GM08714 (cell line): ENCODE measurements around the gene CUEDC1.
"Not testable (repeated sequence)": the region's sequence is repeated elsewhere in the genome, so short reads cannot be mapped to it uniquely, and the experiment has no call there.

ENCODE experiments used
- H3K4me3 ChIP-seq: fragments of 200-500 bp; sonication (Bioruptor generic); 2 replicates; pipeline ENCODE4 v1.5.1; 2014; ENCODE audit warnings: mild to moderate bottlenecking, low read length, inconsistent platforms
- ZNF274 ChIP-seq: IDR thresholded peaks from 2 replicates; pipeline ENCODE4 v1.6.1; 2012; ENCODE audit warnings: mild to moderate bottlenecking, low read depth, low read length

CUEDC1 gene

GRCh38 chr17:57927048-57927723 lies 28.0 kb downstream of the CUEDC1 start:
- no peak overlapping the region for H3K4me3 ChIP-seq
- TF ChIP-seq ZNF274, result no peak

DNA sequence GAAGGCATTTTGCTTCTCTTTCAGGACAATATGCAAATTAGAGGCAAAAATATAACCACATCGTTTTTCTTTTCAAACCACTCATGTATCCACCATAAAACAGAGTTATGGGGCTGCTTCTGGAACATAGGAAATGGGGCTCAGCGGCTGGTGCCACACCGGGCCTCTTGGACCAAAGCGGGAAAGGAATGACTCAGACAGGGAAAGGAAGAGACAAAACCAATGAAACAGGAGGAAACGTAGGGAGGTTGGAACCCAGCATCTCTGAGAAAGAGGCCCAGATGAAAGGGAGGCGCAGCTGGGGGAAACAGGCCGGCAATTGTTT lies 28.5 kb downstream of the CUEDC1 start:
- no peak overlapping the region for H3K4me3 ChIP-seq
- no peak for TF ChIP-seq ZNF274

GRCh38 chr17:57925361-57925990 lies 29.7 kb downstream of the CUEDC1 start:
- no peak overlapping the region for H3K4me3 ChIP-seq

GRCh38 chr17:57924677-57925076 lies 30.5 kb downstream of the CUEDC1 start:
- no peak overlapping the region for H3K4me3 ChIP-seq

More at GRCh38 chr17:57925361-57925990, 29.7 kb downstream of the CUEDC1 start:
- no peak for TF ChIP-seq ZNF274

GRCh38 chr17:57923182-57923872 lies 31.9 kb downstream of the CUEDC1 start:
- no peak overlapping the region for H3K4me3 ChIP-seq
- no peak for TF ChIP-seq ZNF274

More at GRCh38 chr17:57924677-57925076, 30.5 kb downstream of the CUEDC1 start:
- TF ChIP-seq ZNF274, result no peak

GRCh38 chr17:57922745-57923144 lies 32.5 kb downstream of the CUEDC1 start:
- not testable (repeated sequence) for H3K4me3 ChIP-seq

- no peak for TF ChIP-seq ZNF274
- H3K4me3 ChIP-seq, result no peak overlapping the region
These were observed 34.1 kb downstream of the CUEDC1 start for GRCh38 chr17:57920916-57921703.

GRCh38 chr17:57919918-57920317 lies 35.3 kb downstream of the CUEDC1 start:
- no peak overlapping the region for H3K4me3 ChIP-seq
- TF ChIP-seq ZNF274, result no peak

GRCh38 chr17:57918017-57918895 lies 37.0 kb downstream of the CUEDC1 start:
- no peak overlapping the region for H3K4me3 ChIP-seq
- TF ChIP-seq ZNF274, result no peak

GRCh38 chr17:57916925-57917858 lies 38.0 kb downstream of the CUEDC1 start:
- no peak overlapping the region for H3K4me3 ChIP-seq
- TF ChIP-seq ZNF274, result no peak

GRCh38 chr17:57915985-57916757 lies 39.0 kb downstream of the CUEDC1 start:
- H3K4me3 ChIP-seq, result no peak overlapping the region
- no peak for TF ChIP-seq ZNF274

- no peak for TF ChIP-seq ZNF274
- no peak overlapping the region for H3K4me3 ChIP-seq
These were observed 39.7 kb downstream of the CUEDC1 start for GRCh38 chr17:57915544-57915943.
